Gastroesophageal sphincter (tissue), 4 donors: ENCODE results near the gene CRIM1. TPM values are rescaled to one million over a fixed set of nuclear protein-coding genes. Genes with fewer than 3 reads are reported as not detected.

Experiments
- ATAC-seq: fragments of 150-250 bp; one replicate; pipeline ENCODE4 v1.9.1; 2016; ENCODE audit warnings: mild to moderate bottlenecking, moderate library complexity
- H3K27ac ChIP-seq, 4 donors: fragments of 200-600 bp; sonication (generic) in 3 of 4; 1 replicate in 3 of 4; 2 replicates in 1 of 4; pipeline ENCODE4 v1.5.1; 2016 to 2019
- H3K27me3 ChIP-seq: fragments of 200-600 bp; sonication (generic); one replicate; pipeline ENCODE4 v1.5.1; 2019
- H3K36me3 ChIP-seq, 2 donors: fragments of 200-600 bp; sonication (generic); one replicate each; pipeline ENCODE4 v1.5.1; 2019; ENCODE audit warnings: control low read depth in 1 of 2
- H3K4me1 ChIP-seq, 3 donors: fragments of 200-600 bp; sonication (generic); 1 replicate in 2 of 3; 2 replicates in 1 of 3; pipeline ENCODE4 v1.5.1; 2016 to 2019; ENCODE audit warnings: control low read depth in 2 of 3
- H3K4me3 ChIP-seq, 2 donors: fragments of 200-600 bp; sonication (generic); one replicate each; pipeline ENCODE4 v1.5.1; 2019; ENCODE audit warnings: mild to moderate bottlenecking in 1 of 2, moderate library complexity in 1 of 2
- H3K9me3 ChIP-seq, 3 donors: fragments of 200-600 bp; sonication (generic); one replicate each; pipeline ENCODE4 v1.5.1; 2017 to 2019; ENCODE audit warnings: control low read depth in 2 of 3
- EP300 ChIP-seq: sonication (generic); formaldehyde crosslinking; IDR thresholded peaks from one replicate; pipeline ENCODE4 v1.6.1; 2017; ENCODE audit warnings: antibody characterized with exemption, mild to moderate bottlenecking
- POLR2A ChIP-seq, 2 donors: fragments of 450-650 bp; IDR thresholded peaks; one replicate each; pipeline ENCODE4 v1.6.1; 2017; ENCODE audit warnings: antibody characterized with exemption in 2 of 2, mild to moderate bottlenecking in 2 of 2, moderate library complexity in 1 of 2
- POLR2AphosphoS5 ChIP-seq: sonication (generic); formaldehyde crosslinking; IDR thresholded peaks from one replicate; pipeline ENCODE4 v1.6.1; 2017; ENCODE audit warnings: antibody characterized with exemption
- WGBS, 2 donors: methylation state at CpG; one replicate each; pipeline ENCODE4 v1.1.5; 2018; ENCODE audit warnings: low coverage in 1 of 2; 5-methylcytosine and 5-hydroxymethylcytosine counted together
- total RNA-seq, 4 donors: library from RNA; depleted of rRNA; stranded (reverse); fragments of >200 nt; gene quantifications; one replicate each; pipeline ENCODE4 v1.1.0, GENCODE V29; 2016
- TF ChIP-seq, protein P1 (sequence below), 4 experiments: fragments of 200-600 bp in 2 of 4; fragments of 450-650 bp in 2 of 4; sonication (generic) in 1 of 4; IDR thresholded peaks; one replicate each; pipeline ENCODE4 v1.5.1; 2017 to 2019; ENCODE audit warnings: antibody characterized with exemption in 4 of 4, mild to moderate bottlenecking in 2 of 4, moderate library complexity in 2 of 4

CRIM1 gene
- total RNA-seq, 4 donors from 2014 or later: 150 to 342 (median 203) TPM

DNA sequence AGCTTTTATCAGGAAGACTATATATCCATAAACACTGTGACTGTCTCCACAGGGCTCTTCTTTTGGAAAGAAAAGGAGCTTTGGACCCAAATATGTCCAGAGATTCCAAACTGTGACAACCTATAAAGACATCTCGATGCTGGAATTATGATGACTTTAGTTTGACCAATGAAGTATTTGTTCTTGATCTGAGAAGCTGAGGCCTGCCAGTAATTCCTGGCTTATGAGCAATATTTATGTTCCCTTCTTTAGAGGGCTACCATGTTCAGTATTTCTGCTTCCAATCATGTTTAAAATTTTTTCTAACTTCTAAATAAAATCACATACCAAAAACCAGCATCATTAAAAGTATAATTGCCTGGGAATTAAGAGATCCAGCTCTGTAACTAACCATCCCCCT, 201.3 kb downstream of the CRIM1 start:
- ATAC-seq: no peak
- 33 to 40% methylated on average over 1 of the region's 1 CpG for WGBS, 2 donors
- Histone ChIP-seq H3K27me3 (no peaks in the 10 kb centered on the region), H3K27ac (peak overlapping the region in 2 of 4 donors; percentile 3 to 22), H3K4me1 (peaks cover 0 to 24% (median 5%) of the 10 kb centered on the region in 3 donors), H3K36me3 (peaks cover 0 to 40% of the 10 kb centered on the region in 2 donors), H3K9me3 (no peaks in the 10 kb centered on the region), H3K4me3 (no peak overlapping the region)
- no peak for TF ChIP-seq EP300
- TF ChIP-seq, protein P1, sequence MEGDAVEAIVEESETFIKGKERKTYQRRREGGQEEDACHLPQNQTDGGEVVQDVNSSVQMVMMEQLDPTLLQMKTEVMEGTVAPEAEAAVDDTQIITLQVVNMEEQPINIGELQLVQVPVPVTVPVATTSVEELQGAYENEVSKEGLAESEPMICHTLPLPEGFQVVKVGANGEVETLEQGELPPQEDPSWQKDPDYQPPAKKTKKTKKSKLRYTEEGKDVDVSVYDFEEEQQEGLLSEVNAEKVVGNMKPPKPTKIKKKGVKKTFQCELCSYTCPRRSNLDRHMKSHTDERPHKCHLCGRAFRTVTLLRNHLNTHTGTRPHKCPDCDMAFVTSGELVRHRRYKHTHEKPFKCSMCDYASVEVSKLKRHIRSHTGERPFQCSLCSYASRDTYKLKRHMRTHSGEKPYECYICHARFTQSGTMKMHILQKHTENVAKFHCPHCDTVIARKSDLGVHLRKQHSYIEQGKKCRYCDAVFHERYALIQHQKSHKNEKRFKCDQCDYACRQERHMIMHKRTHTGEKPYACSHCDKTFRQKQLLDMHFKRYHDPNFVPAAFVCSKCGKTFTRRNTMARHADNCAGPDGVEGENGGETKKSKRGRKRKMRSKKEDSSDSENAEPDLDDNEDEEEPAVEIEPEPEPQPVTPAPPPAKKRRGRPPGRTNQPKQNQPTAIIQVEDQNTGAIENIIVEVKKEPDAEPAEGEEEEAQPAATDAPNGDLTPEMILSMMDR (IDR thresholded peaks at IDR 0.05): no peak
- TF ChIP-seq POLR2A (IDR thresholded peaks at IDR 0.05): no peak
- peak; percentile 16 for TF ChIP-seq POLR2AphosphoS5

DNA sequence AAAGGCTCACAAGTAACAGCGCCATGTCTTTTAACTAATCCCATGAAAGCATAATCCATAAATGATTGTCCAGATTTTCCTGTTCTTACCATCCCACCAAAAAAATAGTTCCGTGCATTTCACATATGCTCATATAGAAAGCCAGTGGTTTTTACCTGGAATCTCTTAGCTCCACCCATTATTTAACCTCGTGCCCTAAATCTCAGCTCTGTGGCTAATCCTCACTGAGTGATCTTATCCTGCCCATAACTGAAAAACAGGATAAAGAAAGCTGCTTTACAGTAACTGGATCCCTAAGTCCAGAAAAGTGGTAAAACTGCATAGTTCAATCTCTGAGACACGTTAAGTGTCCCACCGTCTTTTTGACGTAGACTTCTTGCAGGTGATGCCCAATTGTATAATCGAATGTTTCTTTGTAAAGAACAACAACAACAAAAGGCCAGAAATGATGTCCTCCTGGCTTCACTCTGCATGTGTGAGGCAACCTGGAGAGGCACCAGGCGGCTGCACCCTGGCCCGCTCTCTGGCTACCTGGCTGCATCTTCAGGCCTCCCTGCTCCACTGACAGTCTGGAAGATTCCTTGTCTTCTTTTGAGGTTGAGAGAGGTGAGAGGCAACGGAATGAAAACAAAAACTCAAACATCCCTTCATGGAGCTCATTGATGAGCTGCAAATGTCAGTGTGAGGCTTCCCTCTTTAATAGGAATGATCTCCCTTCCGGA, 203.8 kb downstream of the CRIM1 start:
- 89 to 91% methylated on average over 9 to 11 of the region's 11 CpGs for WGBS, 2 donors
- no peaks in the 10 kb centered on the region for H3K27me3 ChIP-seq

DNA sequence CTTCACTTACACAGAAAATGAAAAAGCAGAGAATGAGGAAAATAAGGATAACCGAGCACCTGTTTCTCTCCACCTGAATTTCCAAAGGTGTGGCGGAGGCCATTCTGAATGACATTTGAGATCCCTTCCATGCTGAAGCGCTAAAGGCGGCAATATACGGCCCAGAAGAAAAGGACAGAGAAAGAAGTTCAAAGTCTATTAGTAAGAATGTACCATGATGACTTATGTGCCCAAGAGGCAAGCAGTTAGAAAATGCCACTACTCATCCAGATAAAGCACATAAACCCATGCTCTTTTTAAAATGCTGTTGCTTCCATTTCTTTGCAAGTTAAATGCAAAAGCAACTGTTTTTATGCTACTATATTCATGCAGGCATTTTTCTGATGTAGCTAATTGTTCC, 205.1 kb downstream of the CRIM1 start:
- TF ChIP-seq, protein P1 (IDR thresholded peaks at IDR 0.05): no peak
- TF ChIP-seq POLR2AphosphoS5: no peak
- TF ChIP-seq POLR2A (IDR thresholded peaks at IDR 0.05): no peak
- no peak for TF ChIP-seq EP300
- peak overlapping the region in 2 of 4 donors; percentile 57 to 62 for H3K27ac ChIP-seq
- no peaks in the 10 kb centered on the region for H3K27me3 ChIP-seq
- H3K36me3 ChIP-seq: peaks cover 0 to 16% of the 10 kb centered on the region in 2 donors
- ATAC-seq: no peak
- H3K4me1 ChIP-seq: peaks cover 3 to 36% (median 5%) of the 10 kb centered on the region in 3 donors
- no peaks in the 10 kb centered on the region for H3K9me3 ChIP-seq
- 96 to 100% methylated on average over 3 to 5 of the region's 5 CpGs for WGBS, 2 donors
- H3K4me3 ChIP-seq: no peak overlapping the region

More for the DNA sequence above, 203.8 kb downstream of the CRIM1 start:
- ATAC-seq: no peak
- TF ChIP-seq, protein P1 (IDR thresholded peaks at IDR 0.05): no peak
- no peak for TF ChIP-seq EP300
- TF ChIP-seq POLR2AphosphoS5: no peak
- TF ChIP-seq POLR2A (IDR thresholded peaks at IDR 0.05): no peak
- Histone ChIP-seq H3K4me1 (peaks cover 3 to 36% (median 5%) of the 10 kb centered on the region in 3 donors), H3K4me3 (no peak overlapping the region), H3K36me3 (peaks cover 0 to 19% of the 10 kb centered on the region in 2 donors), H3K27ac (no peak overlapping the region), H3K9me3 (no peaks in the 10 kb centered on the region)

DNA sequence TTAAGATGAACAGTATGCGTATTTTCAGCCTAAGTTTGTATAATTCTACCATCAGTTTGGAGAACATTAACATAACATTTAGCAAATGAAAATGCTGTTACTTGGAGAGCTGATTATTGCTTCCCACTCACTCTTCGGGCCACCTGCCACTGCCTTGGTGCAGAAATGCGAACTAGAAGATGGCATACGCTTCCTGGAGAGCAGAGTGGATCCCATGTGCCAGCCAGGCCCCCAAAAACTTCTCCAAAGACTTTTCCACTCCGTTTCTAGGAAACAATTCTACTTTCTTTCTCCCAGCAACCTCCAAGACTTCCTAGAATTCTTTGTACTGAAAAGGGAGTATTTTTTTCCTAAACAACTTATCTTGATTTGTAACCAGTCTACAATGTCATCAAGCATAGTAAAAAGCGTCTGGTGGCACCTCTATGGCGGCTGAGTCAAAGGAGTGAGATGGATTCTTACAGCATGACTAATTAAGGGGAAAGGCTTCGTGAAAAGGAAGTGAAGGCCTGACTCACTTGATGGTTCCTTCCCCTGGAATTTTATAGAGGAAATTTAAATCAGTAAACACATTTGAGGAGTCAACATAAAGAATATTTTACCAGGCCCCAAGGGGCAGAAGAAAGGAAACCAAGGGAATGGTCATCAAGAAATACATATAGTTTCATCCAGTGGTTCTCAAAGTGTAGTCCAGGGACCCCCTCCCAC, 205.8 kb downstream of the CRIM1 start:
- Histone ChIP-seq H3K36me3 (peaks cover 0 to 18% of the 10 kb centered on the region in 2 donors), H3K4me1 (peaks cover 3 to 34% (median 5%) of the 10 kb centered on the region in 3 donors), H3K27ac (peak overlapping the region in 3 of 4 donors; percentile 43 to 62 (median 57)), H3K27me3 (no peaks in the 10 kb centered on the region), H3K9me3 (no peaks in the 10 kb centered on the region), H3K4me3 (no peak overlapping the region)
- peak; percentile 52 for TF ChIP-seq POLR2AphosphoS5
- TF ChIP-seq POLR2A (IDR thresholded peaks at IDR 0.05): no peak
- WGBS, 2 donors: 56 to 70% methylated on average over 7 to 8 of the region's 8 CpGs
- peak; percentile 65 for ATAC-seq

DNA sequence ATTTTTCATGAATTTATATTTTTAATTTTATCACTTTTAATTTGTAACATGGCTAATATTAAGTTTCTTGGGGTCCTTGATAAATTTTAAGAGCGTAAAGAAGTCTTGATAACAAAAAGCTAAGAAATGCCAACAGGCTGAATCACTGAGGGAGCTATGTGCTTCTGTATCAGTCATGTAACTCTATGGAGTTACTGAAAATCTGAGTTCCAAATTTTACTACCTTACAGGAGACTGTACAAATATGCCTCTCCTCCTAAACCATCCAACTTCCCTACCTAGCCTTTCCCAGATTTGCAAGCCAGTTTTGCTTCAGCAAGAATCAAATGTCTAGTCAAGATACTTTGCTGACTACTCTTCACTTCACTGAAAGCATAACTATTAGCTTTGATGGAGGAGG, 206.7 kb downstream of the CRIM1 start:
- Histone ChIP-seq H3K4me1 (peaks cover 0 to 26% (median 3%) of the 10 kb centered on the region in 3 donors), H3K27ac (peak overlapping the region in 1 of 4 donors; percentile 3), H3K27me3 (no peaks in the 10 kb centered on the region), H3K36me3 (peaks cover 0 to 18% of the 10 kb centered on the region in 2 donors), H3K4me3 (no peak overlapping the region), H3K9me3 (no peaks in the 10 kb centered on the region)
- TF ChIP-seq, protein P1 (IDR thresholded peaks at IDR 0.05): no peak
- TF ChIP-seq EP300: no peak
- no peak for TF ChIP-seq POLR2A (IDR thresholded peaks at IDR 0.05)
- no peak for TF ChIP-seq POLR2AphosphoS5
- WGBS, 2 donors: 93 to 100% methylated on average over 1 of the region's 1 CpG
- ATAC-seq: no peak
